Measurements from ENCODE around the gene APLNR.

The APLNR gene

GRCh38 chr11:57235761-57236703, 1.0 kb downstream of the APLNR start:
- no peak for TF ChIP-seq CTCF (IDR thresholded peaks at IDR 0.05)

GRCh38 chr11:57233702-57234101, 3.3 kb downstream of the APLNR start:
- TF ChIP-seq CTCF (IDR thresholded peaks at IDR 0.05), result no peak

GRCh38 chr11:57231539-57232253, 5.4 kb downstream of the APLNR start:
- TF ChIP-seq CTCF (IDR thresholded peaks at IDR 0.05), result no peak

- TF ChIP-seq CTCF (IDR thresholded peaks at IDR 0.05), result no peak
Observed at GRCh38 chr11:57230791-57231538, 6.1 kb downstream of the APLNR start.

- TF ChIP-seq CTCF (IDR thresholded peaks at IDR 0.05), result no peak
Observed at GRCh38 chr11:57230316-57230715, 6.7 kb downstream of the APLNR start.

GRCh38 chr11:57228600-57228999, 8.4 kb downstream of the APLNR start:
- no peak for TF ChIP-seq CTCF (IDR thresholded peaks at IDR 0.05)

GRCh38 chr11:57224537-57224936, 12.5 kb downstream of the APLNR start:
- no peak for TF ChIP-seq CTCF (IDR thresholded peaks at IDR 0.05)
